HCT116 (cell line): ENCODE data around the gene MOB3A. TPM values are rescaled to one million over a fixed set of nuclear protein-coding genes. Genes with fewer than 3 reads are reported as not detected.

Experiments used
- ATAC-seq: fragments of 200-7000 bp; cut with Tn5 transposase; 2 replicates; pipeline ENCODE4 v1.9.1; 2020; ENCODE audit warnings: mild to moderate bottlenecking, moderate library complexity
- BruUV-seq: library from RNA; stranded (reverse); fragments of 400-500 nt; replicated peaks from 2 replicates; lab custom pipeline; 2021; lab: Mats Ljungman, UMichigan
- CTCF ChIA-PET: fragments of 300-600 bp; sonication (Branson Sonifier 250); formaldehyde crosslinking; loops from one replicate; lab custom pipeline; 2021; ENCODE audit warnings: antibody characterized with exemption; lab: Charles Lee
- POLR2A ChIA-PET: fragments of 300-600, 350-600 bp; sonication (Branson Sonifier 250); formaldehyde crosslinking; loops from one replicate; lab custom pipeline; 2021; ENCODE audit warnings: antibody characterized with exemption; lab: Charles Lee
- RAD21 ChIA-PET, 2 experiments: fragments of 300-600 bp; sonication (Branson Sonifier 250); formaldehyde crosslinking; loops; one replicate each; lab custom pipeline; 2023; ENCODE audit warnings: low total read pairs in 2 of 2; ENCODE audit not compliant: uncharacterized antibody in 2 of 2, unreplicated experiment in 2 of 2, low non-redundant PET in 1 of 2; lab: Charles Lee
- DNase-seq: peaks from one replicate; pipeline ENCODE4 v3.0.0-alpha.2; 2010; ENCODE audit warnings: low read depth, low spot score
- H2AFZ ChIP-seq: fragments of 200-600 bp; shearing (Covaris generic), sonication (generic); 2 replicates; pipeline ENCODE4 v1.6.1; 2017; ENCODE audit warnings: low read depth, mixed run types, mixed read lengths, antibody characterized with exemption, low read length; ENCODE audit not compliant: poor library complexity, severe bottlenecking
- H3K27ac ChIP-seq: 2 replicates; pipeline ENCODE4 v1.5.1; 2012; ENCODE audit warnings: low read depth, low read length
- H3K27me3 ChIP-seq: fragments of 200-600 bp; sonication (generic); 2 replicates; pipeline ENCODE4 v1.6.1; 2016; ENCODE audit warnings: mixed run types, low read length, mixed read lengths; ENCODE audit not compliant: insufficient read depth
- H3K36me3 ChIP-seq, 2 experiments: fragments of 200-500 bp in 1 of 2; fragments of 200-600 bp in 1 of 2; sonication (Bioruptor generic) in 1 of 2; sonication (generic) in 1 of 2; 2 replicates each; pipeline versions ENCODE4 v1.5.1 to v1.6.1; 2014 to 2016; ENCODE audit warnings: low read length in 2 of 2, inconsistent platforms in 1 of 2, mixed read lengths in 1 of 2, mixed run types in 1 of 2; ENCODE audit not compliant: insufficient read depth in 2 of 2, control insufficient read depth in 1 of 2
- H3K4me1 ChIP-seq, 2 experiments: fragments of 200-600 bp in 1 of 2; sonication (generic) in 1 of 2; 2 replicates each; pipeline versions ENCODE4 v1.5.1 to v1.6.1; 2012 to 2017; ENCODE audit warnings: low read length in 2 of 2, inconsistent platforms in 1 of 2, mild to moderate bottlenecking in 1 of 2, mixed read lengths in 1 of 2, mixed run types in 1 of 2, moderate library complexity in 1 of 2; ENCODE audit not compliant: insufficient read depth in 2 of 2, control insufficient read depth in 1 of 2
- H3K4me2 ChIP-seq: fragments of 200-600 bp; sonication (generic); 2 replicates; pipeline ENCODE4 v1.6.1; 2017; ENCODE audit warnings: mixed run types, low read length, mixed read lengths
- H3K4me3 ChIP-seq, 2 experiments: fragments of 200-600 bp in 1 of 2; sonication (generic) in 1 of 2; replicated peaks in 1 of 2; 2 replicates each; pipeline ENCODE4 v1.5.1; 2011 to 2016; ENCODE audit warnings: low read length in 2 of 2, control low read depth in 1 of 2, low read depth in 1 of 2, mild to moderate bottlenecking in 1 of 2, mixed read lengths in 1 of 2, mixed run types in 1 of 2
- H3K79me2 ChIP-seq: fragments of 200-600 bp; sonication (generic); 2 replicates; pipeline ENCODE4 v1.6.1; 2017; ENCODE audit warnings: mild to moderate bottlenecking, mixed run types, low read length, moderate library complexity, mixed read lengths; ENCODE audit not compliant: insufficient read depth
- H3K9ac ChIP-seq: fragments of 200-600 bp; sonication (generic); 2 replicates; pipeline ENCODE4 v1.6.1; 2016; ENCODE audit warnings: low read length, mixed read lengths
- H3K9me2 ChIP-seq: fragments of 200-600 bp; sonication (generic), shearing (Covaris generic); 2 replicates; pipeline ENCODE4 v1.6.1; 2017; ENCODE audit warnings: mixed run types, mild to moderate bottlenecking, moderate library complexity; ENCODE audit not compliant: insufficient read depth
- H3K9me3 ChIP-seq, 2 experiments: fragments of 200-500 bp in 1 of 2; fragments of 200-600 bp in 1 of 2; sonication (Bioruptor generic) in 1 of 2; sonication (generic) in 1 of 2; 2 replicates each; pipeline ENCODE4 v1.6.1; 2014 to 2017; ENCODE audit warnings: low read length in 2 of 2, mixed read lengths in 2 of 2, inconsistent platforms in 1 of 2, low read depth in 1 of 2, mild to moderate bottlenecking in 1 of 2, mixed run types in 1 of 2, moderate library complexity in 1 of 2; ENCODE audit not compliant: control insufficient read depth in 1 of 2, insufficient read depth in 1 of 2
- H4K20me1 ChIP-seq: fragments of 200-600 bp; sonication (generic), shearing (Covaris generic); 2 replicates; pipeline ENCODE4 v1.6.1; 2017; ENCODE audit warnings: mixed run types, mild to moderate bottlenecking, moderate library complexity; ENCODE audit not compliant: insufficient read depth
- CEBPB ChIP-seq: IDR thresholded peaks from 2 replicates; pipeline ENCODE4 v1.6.1; 2012; ENCODE audit warnings: low read depth
- ELF1 ChIP-seq: IDR thresholded peaks from 2 replicates; pipeline ENCODE4 v1.6.1; 2012; ENCODE audit warnings: low read depth, borderline replicate concordance
- EZH2phosphoT487 ChIP-seq: fragments of 200-600 bp; IDR thresholded peaks from 2 replicates; pipeline ENCODE4 v1.6.1; 2018; ENCODE audit warnings: antibody characterized with exemption, borderline replicate concordance
- FOSL1 ChIP-seq: IDR thresholded peaks from 2 replicates; pipeline ENCODE4 v1.6.1; 2012; ENCODE audit warnings: low read depth
- POLR2AphosphoS5 ChIP-seq: IDR thresholded peaks from 2 replicates; pipeline ENCODE4 v1.6.1; 2011; ENCODE audit warnings: mild to moderate bottlenecking, low read depth, low read length, moderate library complexity
- SP1 ChIP-seq: IDR thresholded peaks from 2 replicates; pipeline ENCODE4 v1.6.1; 2012; ENCODE audit warnings: low read depth
- intact Hi-C: fragments of 100-400 bp; cut with micrococcal nuclease; formaldehyde crosslinking; loops from 2 replicates; pipeline ENCODE4 v1.10.0; 2022
- total RNA-seq: library from RNA; stranded (reverse); gene quantifications from one replicate; pipeline ENCODE4 v1.2.1, GENCODE V29; 2021; ENCODE audit not compliant: unreplicated experiment

Gene MOB3A
- total RNA-seq, 1 experiment from 2014 or later: 32.1 TPM

DNA sequence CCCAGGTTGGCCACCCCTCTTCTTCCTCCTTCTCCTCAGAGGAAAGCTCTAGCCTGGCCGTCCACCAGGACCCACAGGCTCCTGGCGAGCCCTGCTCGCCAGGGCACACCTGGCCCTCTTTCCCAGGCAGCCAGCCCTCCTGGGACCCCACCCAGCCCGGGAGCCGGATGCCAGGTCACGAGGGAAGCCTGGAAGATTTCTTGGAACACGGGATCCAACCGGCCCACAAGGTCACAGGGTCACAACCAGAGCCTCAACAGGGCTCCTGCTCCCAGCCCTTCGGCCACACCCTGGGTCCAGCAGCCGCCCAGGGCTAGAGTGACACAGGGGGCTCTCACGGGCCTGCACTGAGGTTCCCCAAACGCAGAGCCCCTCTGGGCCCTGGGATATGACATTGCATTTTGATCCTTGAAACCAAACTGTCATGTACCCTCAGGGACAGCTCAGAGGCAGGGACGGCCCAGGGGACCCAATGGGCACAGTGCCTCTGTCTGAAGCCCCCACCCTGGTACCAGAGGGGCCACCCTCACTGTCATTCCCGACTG lies 50.6 kb downstream of the MOB3A start:
- Histone ChIP-seq H3K9ac (no peak overlapping the region), H3K79me2 (peaks cover 60% of the 10 kb centered on the region), H2AFZ (no peak overlapping the region), H3K9me3 (no peaks in the 10 kb centered on the region), H3K4me1 (peaks cover 52 to 83% of the 10 kb centered on the region in 2 experiments), H3K4me2 (no peak overlapping the region), H3K27ac (peak overlapping the region; percentile 32; the same call in 1 of the 2 replicates), H3K27me3 (no peaks in the 10 kb centered on the region), H3K4me3 (no peak overlapping the region), H3K36me3 (peaks cover 6 to 32% of the 10 kb centered on the region in 2 experiments; a peak in 3 of 4 replicates), H4K20me1 (peaks cover 5% of the 10 kb centered on the region; the same call in 1 of the 2 replicates), H3K9me2 (no peaks in the 10 kb centered on the region)
- intact Hi-C loops: no loop called here
- ATAC-seq: no peak
- TF ChIP-seq ELF1 (no peak), POLR2AphosphoS5 (peak; percentile 38), SP1 (no peak), FOSL1 (no peak), EZH2phosphoT487 (no peak)
- POLR2A ChIA-PET: no interaction called here
- RAD21 ChIA-PET: no interaction called here
- CTCF ChIA-PET: no interaction called here
- BruUV-seq: no TSS peak
- DNase-seq: no peak

DNA sequence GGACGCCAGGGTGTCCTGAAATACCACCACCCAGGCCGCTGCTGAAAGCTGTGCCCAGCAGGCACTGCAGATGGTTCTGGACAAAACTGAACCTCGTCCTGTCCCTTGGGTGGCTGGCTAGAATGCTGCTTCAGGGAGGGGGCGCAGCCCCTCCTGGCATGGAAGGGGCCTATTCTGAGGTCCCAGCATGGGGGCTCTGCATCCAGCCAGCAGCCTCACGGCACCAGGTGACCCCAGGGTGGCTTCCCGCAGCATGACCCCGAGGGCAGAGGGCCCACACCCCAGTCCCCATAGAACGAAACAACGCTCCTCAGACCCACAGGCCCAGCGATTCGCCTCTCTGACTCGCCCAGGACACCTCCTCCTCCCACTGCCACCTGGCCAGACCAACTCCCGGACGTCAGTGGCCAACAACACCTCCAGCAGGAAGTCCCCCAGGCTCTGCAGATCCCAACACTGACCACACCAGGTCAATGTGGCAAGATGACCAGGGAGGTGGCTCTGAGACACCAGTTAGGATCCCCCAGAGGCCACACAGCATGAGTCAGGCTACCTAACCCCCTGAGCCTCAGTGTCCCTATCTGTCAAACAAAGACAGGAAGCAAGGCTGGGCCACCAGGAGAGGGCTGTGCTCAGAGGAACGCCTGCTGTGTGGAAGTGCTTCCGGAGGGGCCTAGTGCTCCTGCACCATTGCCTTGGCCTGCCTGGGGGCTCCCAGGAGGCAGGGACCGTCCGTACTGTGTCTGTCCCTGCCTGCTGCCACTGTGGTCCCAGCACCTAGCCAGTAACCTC lies 51.2 kb downstream of the MOB3A start:
- Histone ChIP-seq H3K9me3 (no peaks in the 10 kb centered on the region), H3K4me3 (no peak overlapping the region), H3K9ac (no peak overlapping the region), H3K79me2 (peaks cover 53% of the 10 kb centered on the region), H3K36me3 (peaks cover 11 to 36% of the 10 kb centered on the region in 2 experiments; a peak in 3 of 4 replicates), H3K9me2 (no peaks in the 10 kb centered on the region), H3K4me1 (peaks cover 52 to 83% of the 10 kb centered on the region in 2 experiments), H3K27ac (peak overlapping the region; percentile 32; the same call in 1 of the 2 replicates), H2AFZ (no peak overlapping the region), H3K27me3 (no peaks in the 10 kb centered on the region), H4K20me1 (peaks cover 5% of the 10 kb centered on the region; the same call in 1 of the 2 replicates), H3K4me2 (no peak overlapping the region)
- no TSS peak for BruUV-seq
- CTCF ChIA-PET: no interaction called here
- RAD21 ChIA-PET: no interaction called here
- ATAC-seq (no peak), DNase-seq (no peak)
- intact Hi-C loops: no loop called here
- TF ChIP-seq CEBPB: no peak
- POLR2A ChIA-PET: no interaction called here
